Motor neuron (in vitro differentiated cells): ENCODE data around the gene AQP4. TPM values are rescaled to one million over a fixed set of nuclear protein-coding genes. Genes with fewer than 3 reads are reported as not detected.

ENCODE experiments used
- ATAC-seq, 8 experiments: fragments of 200-7000 bp; cut with Tn5 transposase; replicated peaks in 6 of 8; 2 replicates each; pipeline ENCODE4 v1.8.0; 2021; ENCODE audit warnings: mild to moderate bottlenecking in 8 of 8, moderate library complexity in 8 of 8
- H3K27ac ChIP-seq, 2 donors: fragments of 250-450 bp; sonication (Bioruptor Pico); 2 replicates each; pipeline ENCODE4 v1.9.0; 2021; ENCODE audit warnings: antibody characterized with exemption in 2 of 2, mild to moderate bottlenecking in 2 of 2, moderate library complexity in 1 of 2
- H3K4me1 ChIP-seq, 2 donors: fragments of 250-450 bp; sonication (Bioruptor Pico); replicated peaks in 1 of 2; 2 replicates each; pipeline ENCODE4 v1.6.1; 2021; ENCODE audit warnings: antibody characterized with exemption in 2 of 2, mild to moderate bottlenecking in 2 of 2, moderate library complexity in 1 of 2
- H3K4me3 ChIP-seq, 5 donors: fragments of 250-450 bp; sonication (Bioruptor Pico); 2 replicates each; pipeline ENCODE4 v1.9.0; 2021; ENCODE audit warnings: antibody characterized with exemption in 5 of 5, mild to moderate bottlenecking in 5 of 5, moderate library complexity in 4 of 5
- WGBS, 10 experiments: fragments of 450-650 bp; shearing (Covaris generic); methylation state at CpG; one replicate each; pipeline ENCODE4 v1.0.0; 2022; 5-methylcytosine and 5-hydroxymethylcytosine counted together
- in situ Hi-C, 9 experiments: fragments of 400-800 bp; cut with MboI; loops; one replicate each; pipeline ENCODE4 v1.15.0; 2021; ENCODE audit warnings: low sequenced_read_pairs in 9 of 9, low pct_unique_long_range_greater_than_20kb in 2 of 9; ENCODE audit not compliant: unreplicated experiment in 9 of 9
- total RNA-seq, 8 experiments: library from RNA; unstranded; fragments of 300-600 nt; gene quantifications; 2 replicates each; pipeline versions ENCODE4 v1.2.3 to v1.2.4, GENCODE V29; 2022

The AQP4 gene, protein sequence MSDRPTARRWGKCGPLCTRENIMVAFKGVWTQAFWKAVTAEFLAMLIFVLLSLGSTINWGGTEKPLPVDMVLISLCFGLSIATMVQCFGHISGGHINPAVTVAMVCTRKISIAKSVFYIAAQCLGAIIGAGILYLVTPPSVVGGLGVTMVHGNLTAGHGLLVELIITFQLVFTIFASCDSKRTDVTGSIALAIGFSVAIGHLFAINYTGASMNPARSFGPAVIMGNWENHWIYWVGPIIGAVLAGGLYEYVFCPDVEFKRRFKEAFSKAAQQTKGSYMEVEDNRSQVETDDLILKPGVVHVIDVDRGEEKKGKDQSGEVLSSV
- total RNA-seq: 10 to 100 TPM in 1 of 8 experiments, under 1 TPM in 5, not detected in 2; 0.05 to 63.2 (median 0.16) TPM

DNA sequence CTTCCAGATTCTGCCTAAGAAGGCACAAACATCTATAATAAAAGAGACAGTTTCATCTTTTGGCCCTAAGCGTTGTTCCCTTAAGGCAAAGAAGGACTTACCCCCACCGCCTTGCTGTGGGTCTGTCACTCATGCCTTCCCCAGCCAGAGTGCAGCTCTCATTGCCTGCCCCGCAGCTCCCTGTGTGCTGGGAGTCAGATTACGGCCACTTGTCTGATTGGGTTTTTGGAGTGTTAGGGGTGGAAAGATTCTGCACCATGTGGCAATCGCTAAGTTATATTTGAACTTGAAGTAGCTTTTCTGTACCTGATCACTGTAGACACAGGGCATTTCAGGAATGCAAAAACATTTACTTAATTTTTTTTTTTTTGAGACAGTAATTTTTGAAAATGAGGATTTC lies at the start of gene AQP4:
TSS of gene AQP4 (minus strand) at position 151 of the 400 bp plus-strand sequence. CDS start at position 133, 18 bp downstream.
- in situ Hi-C loops: no loop called here
- WGBS, 10 experiments: 4 to 63% (median 33%) methylated on average over 2 to 5 of the region's 5 CpGs; no CpG with 5 or more reads in 3 of the 10 experiments

DNA sequence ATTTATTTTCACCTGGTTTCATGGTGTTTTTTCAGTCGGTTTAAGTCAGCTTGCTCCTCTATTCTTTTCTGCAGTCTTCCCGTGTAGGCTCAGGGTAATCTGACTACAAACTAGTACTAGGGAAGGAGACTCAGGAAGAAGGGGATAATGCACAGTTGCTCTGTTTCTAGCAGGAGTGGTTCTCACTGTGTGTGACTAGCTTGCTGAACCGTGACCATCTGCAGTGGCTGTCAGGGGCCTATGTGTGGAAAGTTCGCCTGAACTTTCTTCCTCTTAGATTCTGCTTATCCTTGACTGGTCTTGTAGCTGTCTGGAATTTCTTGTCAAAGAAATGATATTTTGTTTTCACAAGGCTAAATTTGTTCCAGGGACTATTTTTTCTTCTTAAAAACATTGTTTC lies 46.3 kb upstream of the AQP4 start:
- ATAC-seq: no peak
- Histone ChIP-seq H3K4me1 (no peaks in the 10 kb centered on the region), H3K4me3 (no peak overlapping the region), H3K27ac (no peak overlapping the region)
- WGBS, 10 experiments: 6 to 74% (median 48%) methylated on average over 3 to 4 of the region's 4 CpGs; no CpG with 5 or more reads in 3 of the 10 experiments
- in situ Hi-C loops: no loop called here

More for the DNA sequence above, at the start of gene AQP4:
- H3K4me3 ChIP-seq: no peak within 1 kb of the TSS
- H3K4me1 ChIP-seq: peaks cover 3 to 7% of the 10 kb centered on the region in 2 donors
- ATAC-seq: peak in 1 of 8 experiments; percentile 54
- no peak within 1 kb of the TSS for H3K27ac ChIP-seq

DNA sequence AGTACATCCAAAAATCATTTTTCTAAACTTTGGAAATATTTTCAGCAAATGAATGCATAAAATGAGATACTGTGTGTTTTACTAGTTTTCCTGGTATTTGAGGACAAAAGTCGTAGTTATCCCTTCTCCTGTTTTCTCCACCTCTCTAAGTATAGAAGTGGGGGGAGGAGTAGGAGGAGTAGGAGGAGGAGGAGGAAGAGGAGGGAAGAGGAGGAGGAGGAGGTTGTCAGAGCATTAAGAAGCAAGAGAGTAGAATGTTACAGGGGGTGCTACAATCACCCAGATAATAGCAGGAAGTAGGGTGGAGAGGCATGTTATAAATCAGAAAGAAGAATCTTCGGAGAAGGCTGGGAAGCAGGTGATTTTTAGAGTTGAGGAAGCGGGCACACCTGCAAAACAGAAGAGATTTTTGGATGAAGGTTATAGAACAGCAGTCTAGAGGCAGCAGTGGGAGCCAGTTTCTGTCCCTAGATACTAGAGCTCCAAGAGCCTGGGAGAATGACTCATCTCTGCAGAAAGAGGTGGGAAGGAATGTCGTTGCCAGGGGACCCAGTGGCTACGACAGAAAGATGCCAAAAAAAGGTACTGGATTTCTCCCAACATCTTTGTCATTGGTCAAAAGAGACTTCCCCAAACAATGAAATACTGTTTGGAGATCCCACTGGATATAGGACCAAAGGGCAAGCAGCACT lies 44.2 kb upstream of the AQP4 start:
- ATAC-seq: peak in 3 of 8 experiments; percentile 19 to 85 (median 45)
- 9 to 62% (median 36%) methylated on average over 2 to 5 of the region's 5 CpGs; no CpG with 5 or more reads in 2 of the 10 experiments for WGBS, 10 experiments
- Histone ChIP-seq H3K4me3 (no peak overlapping the region), H3K4me1 (no peaks in the 10 kb centered on the region), H3K27ac (no peak overlapping the region)
- in situ Hi-C loops: no loop called here

DNA sequence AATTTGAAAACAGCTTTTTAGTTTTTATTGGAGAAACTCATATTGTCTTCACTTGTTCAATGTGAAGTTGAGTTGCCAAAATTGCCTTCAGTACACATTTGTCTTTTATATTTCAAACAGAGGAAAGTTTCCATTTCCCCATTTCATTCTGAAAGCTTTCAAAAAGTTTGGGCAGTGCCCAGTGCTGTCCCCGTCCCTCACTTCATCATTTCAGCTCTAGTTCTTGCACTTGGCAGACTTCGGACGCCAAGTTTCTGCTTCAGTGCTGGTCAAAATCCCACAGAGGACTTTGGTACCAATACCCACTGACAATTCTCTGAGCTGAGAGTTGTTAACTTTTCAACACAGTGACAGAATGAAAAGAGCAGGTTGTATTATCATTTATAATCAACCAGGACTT lies 43.4 kb upstream of the AQP4 start:
- in situ Hi-C loops: no loop called here
- WGBS, 10 experiments: 0 to 81% (median 57%) methylated on average over 1 to 3 of the region's 3 CpGs; no CpG with 5 or more reads in 1 of the 10 experiments

DNA sequence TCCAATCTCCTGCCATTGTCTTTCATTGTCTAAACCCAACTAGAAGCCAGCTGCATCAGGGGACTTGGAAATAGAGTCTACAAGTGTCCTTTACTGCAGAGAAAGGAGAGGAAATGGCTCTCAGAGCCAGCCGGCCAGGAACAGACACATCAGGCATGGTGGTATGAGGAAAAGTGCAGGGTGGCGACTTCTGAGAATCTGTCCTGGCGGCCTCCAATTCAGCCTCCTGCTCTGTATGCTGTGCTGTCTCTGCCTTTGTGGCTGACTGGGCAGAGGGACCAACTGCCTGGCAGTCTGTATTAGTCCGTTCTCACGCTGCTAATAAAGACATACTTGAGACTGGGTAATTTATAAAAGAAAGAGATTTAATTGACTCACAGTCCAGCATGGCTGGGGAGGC lies 36.8 kb upstream of the AQP4 start:
- no peak for ATAC-seq
- in situ Hi-C loops: no loop called here
- WGBS, 10 experiments: 20 to 100% (median 83%) methylated on average over 1 to 4 of the region's 5 CpGs; no CpG with 5 or more reads in 5 of the 10 experiments
- no peaks in the 10 kb centered on the region for H3K4me1 ChIP-seq
- no peak overlapping the region for H3K4me3 ChIP-seq
- no peak overlapping the region for H3K27ac ChIP-seq

More for the DNA sequence above, 43.4 kb upstream of the AQP4 start:
- Histone ChIP-seq H3K4me1 (no peaks in the 10 kb centered on the region), H3K4me3 (no peak overlapping the region), H3K27ac (no peak overlapping the region)
- no peak for ATAC-seq

DNA sequence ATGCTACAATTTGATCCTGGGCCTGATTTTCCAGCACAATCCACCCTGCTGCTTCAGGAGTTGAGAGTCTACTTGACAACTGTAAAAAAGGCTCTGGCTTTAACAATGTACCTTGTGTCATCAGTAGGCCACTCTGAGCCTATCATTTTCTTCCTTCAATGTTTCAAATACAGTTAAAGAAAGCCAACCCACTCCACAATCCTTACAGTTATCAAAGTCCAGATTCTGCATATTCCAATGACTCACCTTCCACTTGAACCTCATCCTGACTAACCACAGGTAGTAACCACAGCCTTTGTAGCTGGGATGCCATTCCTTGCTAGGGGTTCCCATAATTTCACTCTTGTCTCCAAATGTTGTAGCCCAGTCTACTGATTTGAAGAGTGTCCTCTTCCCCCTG lies 35.5 kb upstream of the AQP4 start:
- Histone ChIP-seq H3K27ac (no peak overlapping the region), H3K4me1 (no peaks in the 10 kb centered on the region), H3K4me3 (no peak overlapping the region)
- in situ Hi-C loops: no loop called here
- ATAC-seq: no peak

DNA sequence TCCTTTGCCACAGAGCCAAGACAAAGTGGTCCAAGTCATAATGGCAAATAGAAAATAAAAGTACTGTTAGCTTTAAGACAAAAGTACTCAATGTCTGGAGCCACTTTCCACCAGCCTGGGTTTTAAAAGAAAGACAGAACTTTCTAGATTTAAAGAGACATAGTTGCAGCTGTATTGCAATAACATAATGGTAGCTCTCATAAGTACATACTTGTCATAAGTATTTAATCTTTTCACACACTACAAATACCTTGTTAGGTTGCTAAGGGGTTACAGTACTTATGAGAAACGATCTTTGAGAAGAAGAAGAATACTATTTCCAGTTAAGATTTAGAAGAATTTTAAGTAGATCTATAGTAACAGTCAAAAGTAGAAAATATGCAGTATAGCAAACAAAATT lies 28.9 kb upstream of the AQP4 start:
- in situ Hi-C loops: no loop called here
- ATAC-seq: no peak

DNA sequence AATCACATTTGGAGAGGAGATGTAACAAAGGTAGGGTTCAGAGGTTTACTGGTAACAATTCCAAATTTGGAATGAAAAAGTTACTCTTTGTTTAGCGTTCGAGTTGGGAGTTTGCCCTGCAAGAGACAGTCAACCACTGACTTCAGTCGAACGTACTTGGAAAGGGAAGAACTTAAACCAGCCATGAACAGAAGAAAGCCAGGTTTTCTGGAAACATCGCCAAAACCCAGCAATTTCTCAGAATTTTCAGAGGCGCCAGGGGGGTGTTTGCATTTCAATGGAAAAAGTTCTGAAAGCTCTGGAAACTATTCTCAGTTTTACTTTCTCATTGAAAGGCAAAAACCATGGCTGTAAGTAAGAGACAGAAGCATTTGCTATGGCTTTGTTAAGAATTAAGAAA lies 28.5 kb upstream of the AQP4 start:
- in situ Hi-C loops: no loop called here
- H3K4me1 ChIP-seq: no peaks in the 10 kb centered on the region
- no peak overlapping the region for H3K4me3 ChIP-seq
- no peak overlapping the region for H3K27ac ChIP-seq
- ATAC-seq: no peak
- 0 to 81% (median 37%) methylated on average over 1 to 6 of the region's 6 CpGs; no CpG with 5 or more reads in 1 of the 10 experiments for WGBS, 10 experiments

More for the DNA sequence above, 28.9 kb upstream of the AQP4 start:
- H3K4me3 ChIP-seq: no peak overlapping the region
- no peak overlapping the region for H3K27ac ChIP-seq
- H3K4me1 ChIP-seq: no peaks in the 10 kb centered on the region
- WGBS, 10 experiments: 0 to 100% (median 40%) methylated on average over 1 of the region's 1 CpG; no CpG with 5 or more reads in 1 of the 10 experiments

DNA sequence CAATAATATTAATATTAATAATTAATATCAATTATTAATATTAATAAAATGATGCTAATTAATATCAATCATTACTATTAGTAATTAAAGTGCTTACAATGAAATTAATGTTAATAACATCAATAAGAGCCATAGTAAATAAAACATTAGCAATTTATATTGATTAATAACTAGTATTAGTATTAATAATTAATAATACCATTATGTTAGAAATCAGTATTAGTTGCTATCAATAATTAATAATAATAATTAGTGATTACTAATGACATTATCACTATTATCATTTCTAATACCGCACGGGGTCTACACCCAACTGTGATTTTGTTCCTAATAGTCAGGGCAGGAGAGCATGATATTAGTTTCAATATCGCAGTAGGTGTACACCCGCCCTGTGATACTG lies 22.8 kb upstream of the AQP4 start:
- no peaks in the 10 kb centered on the region for H3K4me1 ChIP-seq
- WGBS, 10 experiments: 90 to 97% (median 95%) methylated on average over 2 to 4 of the region's 4 CpGs; no CpG with 5 or more reads in 4 of the 10 experiments
- no peak for ATAC-seq
- no peak overlapping the region for H3K4me3 ChIP-seq
- in situ Hi-C loops: no loop called here
- H3K27ac ChIP-seq: no peak overlapping the region

DNA sequence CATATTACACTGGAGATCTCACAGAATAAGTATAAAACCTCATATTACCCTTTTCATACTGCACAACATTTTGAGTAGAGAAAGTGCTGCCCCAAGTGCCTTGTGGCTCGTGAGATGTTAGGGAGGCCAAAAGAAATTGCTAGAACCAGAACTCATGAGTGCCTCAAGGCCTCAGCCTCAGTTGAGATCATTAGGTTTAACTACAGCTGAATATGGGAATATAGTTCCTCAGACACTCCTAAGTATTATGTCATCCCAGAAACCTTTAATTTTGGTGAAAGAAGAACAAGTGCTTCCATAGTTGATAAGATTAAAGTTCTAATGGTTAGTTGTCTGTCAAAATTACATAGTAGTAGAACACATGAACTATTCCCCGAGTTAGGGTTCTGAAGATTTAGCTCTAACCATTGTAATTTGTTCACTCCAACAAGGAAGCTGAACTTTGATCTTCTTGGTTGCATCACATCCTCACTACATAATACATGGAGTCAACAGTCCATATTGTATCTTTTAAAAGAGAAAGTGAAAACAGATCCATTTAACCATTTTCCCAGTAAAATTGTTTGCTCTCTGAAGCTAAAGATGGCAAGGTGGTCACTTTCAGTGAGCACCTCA lies 9.6 kb upstream of the AQP4 start:
- Histone ChIP-seq H3K27ac (no peak overlapping the region), H3K4me3 (no peak overlapping the region), H3K4me1 (no peaks in the 10 kb centered on the region)
- no peak for ATAC-seq
- 0 to 92% (median 64%) methylated on average over 1 to 2 of the region's 2 CpGs; no CpG with 5 or more reads in 2 of the 10 experiments for WGBS, 10 experiments
- in situ Hi-C loops: no loop called here

DNA sequence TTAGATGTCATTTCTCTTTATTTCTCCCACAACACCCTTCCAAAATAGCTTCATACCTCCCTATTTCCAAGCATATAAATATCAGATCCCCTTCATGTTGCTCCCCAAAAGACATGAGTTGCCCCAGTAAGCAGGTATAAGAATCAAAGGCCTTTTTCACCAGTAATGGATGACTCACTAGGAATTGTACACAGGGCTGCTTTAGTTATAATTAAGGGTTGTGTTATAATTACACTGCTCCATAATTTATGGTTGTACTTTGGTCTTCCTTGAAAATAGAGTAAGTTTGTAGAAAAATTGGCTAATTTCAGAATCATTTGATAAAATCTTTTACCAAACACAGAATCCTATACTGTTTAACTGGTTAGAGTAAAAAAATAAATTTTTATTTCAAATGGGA lies 8.8 kb upstream of the AQP4 start:
- H3K27ac ChIP-seq: no peak overlapping the region
- in situ Hi-C loops: no loop called here
- no peak for ATAC-seq

DNA sequence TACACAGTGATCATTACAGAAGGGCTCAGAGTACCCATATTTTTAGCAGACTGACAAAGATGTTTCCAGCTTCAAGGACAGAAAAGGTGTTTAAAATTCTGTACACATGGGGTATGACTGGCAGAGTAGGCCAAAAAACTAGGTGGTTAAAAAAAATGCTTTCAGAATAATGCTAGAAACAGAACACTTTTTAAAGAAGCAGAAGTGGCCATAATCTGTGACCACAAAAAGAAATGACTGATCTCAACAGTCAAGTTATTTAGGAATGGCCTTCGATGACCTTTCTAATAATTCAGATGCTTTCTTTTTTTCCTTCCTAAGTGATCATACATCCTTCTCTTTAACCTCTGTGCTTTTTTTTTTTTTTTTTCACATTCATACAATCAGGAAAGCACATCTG lies 4.1 kb upstream of the AQP4 start:
- no peak for ATAC-seq
- H3K4me3 ChIP-seq: no peak overlapping the region
- H3K27ac ChIP-seq: no peak overlapping the region
- peaks cover 0 to 5% of the 10 kb centered on the region in 2 donors for H3K4me1 ChIP-seq
- in situ Hi-C loops: no loop called here
- 13 to 100% (median 83%) methylated on average over 1 of the region's 1 CpG; no CpG with 5 or more reads in 2 of the 10 experiments for WGBS, 10 experiments

More for the DNA sequence above, 8.8 kb upstream of the AQP4 start:
- Histone ChIP-seq H3K4me3 (no peak overlapping the region), H3K4me1 (no peaks in the 10 kb centered on the region)

DNA sequence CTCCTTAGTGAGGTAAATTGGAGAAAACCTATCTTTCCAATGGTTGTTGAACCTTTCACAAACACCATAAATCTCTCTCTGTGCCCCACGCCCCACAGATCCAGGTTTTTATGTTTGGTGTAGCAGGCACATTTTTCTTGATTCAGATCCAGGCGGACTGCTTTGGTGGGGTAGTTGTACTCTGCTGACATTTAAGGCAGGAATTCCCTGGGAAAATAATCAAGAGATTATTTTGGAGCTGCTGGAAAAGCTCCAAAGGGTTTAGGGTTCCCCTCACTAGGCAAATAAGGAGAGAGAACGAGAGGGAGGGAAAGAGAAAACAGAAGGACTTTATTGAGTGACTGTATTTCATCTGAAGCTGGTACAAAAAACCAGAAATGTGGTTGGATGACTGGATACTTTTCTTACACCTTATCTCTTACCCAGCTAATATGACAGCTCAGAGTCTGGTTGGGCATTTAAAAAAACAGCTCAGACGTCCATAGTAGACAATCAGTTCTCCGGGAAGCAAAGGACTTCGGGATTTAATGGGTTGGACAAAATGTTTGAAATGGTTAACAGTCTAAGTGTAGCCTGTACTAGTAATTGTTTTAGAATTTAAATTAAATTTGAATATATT lies 3.6 kb upstream of the AQP4 start:
- in situ Hi-C loops: no loop called here
- H3K4me1 ChIP-seq: peaks cover 0 to 5% of the 10 kb centered on the region in 2 donors
- H3K4me3 ChIP-seq: no peak overlapping the region
- no peak for ATAC-seq
- 13 to 100% (median 79%) methylated on average over 1 to 6 of the region's 6 CpGs for WGBS, 10 experiments
- no peak overlapping the region for H3K27ac ChIP-seq
